GM23338 (cell line): ENCODE results near the gene RNF7. TPM values are rescaled to one million over a fixed set of nuclear protein-coding genes. Genes with fewer than 3 reads are reported as not detected.

Experiments used
- ATAC-seq: fragments of 200-7000 bp; cut with Tn5 transposase; 3 replicates; pipeline ENCODE4 v1.9.1; 2020
- DNase-seq: peaks from one replicate; pipeline ENCODE4 v3.0.0-alpha.2; 2015; ENCODE audit warnings: low spot score
- H2AFZ ChIP-seq: fragments of 200-600 bp; sonication (generic); 2 replicates; pipeline ENCODE4 v1.8.0; 2016; ENCODE audit warnings: antibody characterized with exemption, mild to moderate bottlenecking, moderate library complexity
- H3F3A ChIP-seq: fragments of 200-600 bp; sonication (generic); replicated peaks from 2 replicates; pipeline ENCODE4 v1.8.0; 2017; ENCODE audit warnings: antibody characterized with exemption, mixed run types, low read depth
- H3K27ac ChIP-seq: fragments of 200-600 bp; sonication (generic); 2 replicates; pipeline ENCODE4 v1.6.1; 2016; ENCODE audit warnings: low read depth
- H3K27me3 ChIP-seq: fragments of 200-600 bp; sonication (generic); 2 replicates; pipeline ENCODE4 v1.8.0; 2016; ENCODE audit warnings: mild to moderate bottlenecking, mixed run types, moderate library complexity; ENCODE audit not compliant: insufficient read depth
- H3K36me3 ChIP-seq: fragments of 200-600 bp; sonication (generic); 2 replicates; pipeline ENCODE4 v1.8.0; 2016; ENCODE audit warnings: mild to moderate bottlenecking; ENCODE audit not compliant: insufficient read depth
- H3K4me1 ChIP-seq: fragments of 200-600 bp; sonication (generic); 2 replicates; pipeline ENCODE4 v1.8.0; 2016; ENCODE audit warnings: mild to moderate bottlenecking, moderate library complexity; ENCODE audit not compliant: insufficient read depth
- H3K4me2 ChIP-seq: fragments of 200-600 bp; sonication (generic); 2 replicates; pipeline ENCODE4 v1.7.1; 2017; ENCODE audit warnings: mixed run types
- H3K4me3 ChIP-seq: fragments of 200-600 bp; sonication (generic); 2 replicates; pipeline ENCODE4 v1.6.1; 2016; ENCODE audit warnings: mixed run types
- H3K79me2 ChIP-seq: fragments of 200-600 bp; sonication (generic); replicated peaks from 2 replicates; pipeline ENCODE4 v1.8.0; 2017; ENCODE audit warnings: mild to moderate bottlenecking; ENCODE audit not compliant: insufficient read depth
- H3K9me2 ChIP-seq: fragments of 200-600 bp; sonication (generic); 2 replicates; pipeline ENCODE4 v1.8.0; 2017; ENCODE audit not compliant: insufficient read depth
- H4K20me1 ChIP-seq: fragments of 200-600 bp; sonication (generic); replicated peaks from 2 replicates; pipeline ENCODE4 v1.8.0; 2017; ENCODE audit warnings: mild to moderate bottlenecking; ENCODE audit not compliant: insufficient read depth
- H3K27ac Mint-ChIP-seq: 2 replicates; pipeline ENCODE4 v1.8.0; 2020; ENCODE audit warnings: inconsistent platforms, mild to moderate bottlenecking, moderate library complexity, mixed read lengths
- H3K27me3 Mint-ChIP-seq: 3 replicates; pipeline ENCODE4 v1.8.0; 2022; ENCODE audit warnings: low read depth, mild to moderate bottlenecking, moderate library complexity, mixed read lengths, inconsistent platforms; ENCODE audit not compliant: insufficient read depth, poor library complexity
- H3K36me3 Mint-ChIP-seq: 3 replicates; pipeline ENCODE4 v1.8.0; 2021; ENCODE audit warnings: low read depth, mild to moderate bottlenecking, inconsistent platforms, moderate library complexity, mixed read lengths
- H3K4me1 Mint-ChIP-seq: 3 replicates; pipeline ENCODE4 v1.8.0; 2020; ENCODE audit warnings: mild to moderate bottlenecking, inconsistent platforms, mixed read lengths
- H3K4me3 Mint-ChIP-seq: 3 replicates; pipeline ENCODE4 v1.8.0; 2021; ENCODE audit warnings: moderate library complexity, mild to moderate bottlenecking, inconsistent platforms, mixed read lengths
- H3K9me3 Mint-ChIP-seq: 3 replicates; pipeline ENCODE4 v1.8.0; 2020; ENCODE audit warnings: moderate library complexity, mild to moderate bottlenecking, inconsistent platforms, mixed read lengths
- NANOG ChIP-seq: IDR thresholded peaks from 2 replicates; pipeline ENCODE4 v1.6.1; 2016; ENCODE audit warnings: antibody characterized with exemption, borderline replicate concordance
- STAT1 ChIP-seq: IDR thresholded peaks from one replicate; pipeline ENCODE4 v1.6.1; 2016; ENCODE audit warnings: antibody characterized with exemption; ENCODE audit not compliant: unreplicated experiment
- ZNF114 ChIP-seq: fragments of 250-450 bp; sonication (Bioruptor Pico); IDR thresholded peaks from 2 replicates; pipeline ENCODE4 v1.5.0; 2020; ENCODE audit warnings: mild to moderate bottlenecking, moderate library complexity
- ZNF331 ChIP-seq: fragments of 250-450 bp; sonication (Bioruptor Pico); IDR thresholded peaks from 2 replicates; pipeline ENCODE4 v1.5.0; 2020; ENCODE audit warnings: low read depth, mild to moderate bottlenecking, moderate library complexity
- polyA plus RNA-seq: library from polyadenylated mRNA; unstranded; fragments of >200 nt; fragmentation: Nextera tagmentation; extraction: Ambion mirVana; gene quantifications from 2 replicates; pipeline ENCODE4 v1.2.1, GENCODE V29; 2016
- total RNA-seq: library from RNA; depleted of rRNA; stranded (reverse); fragments of >200 nt; shearing (Covaris generic); gene quantifications from 2 replicates; pipeline ENCODE4 v1.2.3, GENCODE V29; 2014
- TF ChIP-seq, protein P1 (sequence below): fragments of 250-450 bp; sonication (Bioruptor Pico); IDR thresholded peaks from 2 replicates; pipeline ENCODE4 v1.5.0; 2020; ENCODE audit warnings: mild to moderate bottlenecking, moderate library complexity
- TF ChIP-seq, protein P2 (sequence below): IDR thresholded peaks from 2 replicates; pipeline ENCODE4 v1.6.1; 2016; ENCODE audit warnings: antibody characterized with exemption
- TF ChIP-seq, protein P3 (sequence below): IDR thresholded peaks from one replicate; pipeline ENCODE4 v1.6.1; 2018; ENCODE audit warnings: antibody characterized with exemption; ENCODE audit not compliant: unreplicated experiment

RNF7 gene
- total and polyA plus RNA-seq, 2 experiments from 2014 or later, result 156 to 254 TPM

DNA sequence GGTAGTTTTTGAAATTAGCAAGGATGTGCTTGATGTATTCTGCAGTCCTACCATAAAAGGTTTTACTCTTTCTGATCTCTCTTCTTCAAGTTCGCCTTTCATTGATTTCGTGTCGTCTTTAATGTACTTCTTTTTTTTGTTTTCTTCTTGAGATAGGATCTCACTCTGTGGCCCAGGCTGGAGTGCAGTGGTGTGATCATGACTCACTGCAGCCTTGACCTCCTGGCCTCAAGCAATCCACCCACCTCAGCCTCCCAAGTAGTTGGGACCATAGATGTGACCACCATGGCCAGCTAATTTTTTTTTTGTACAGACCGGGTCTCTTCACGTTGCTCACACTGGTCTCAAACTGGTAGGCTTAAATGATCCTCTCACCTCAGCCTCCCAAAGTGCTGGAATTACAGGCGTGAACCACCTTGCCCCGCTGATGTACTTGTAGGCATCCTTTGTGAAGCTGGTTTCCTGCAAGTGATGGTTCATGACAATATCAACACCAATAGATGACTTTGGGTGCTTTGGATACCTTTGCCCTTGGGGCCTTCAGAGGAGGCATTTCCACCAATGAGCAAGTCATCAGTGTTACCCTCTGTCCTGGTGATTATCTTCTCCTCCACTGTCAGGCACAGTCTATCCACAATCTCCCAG, 28.9 kb upstream of the RNF7 start:
- H3K27ac Mint-ChIP-seq, result no peak overlapping the region
- Histone ChIP-seq H3K9me2 (0 out of 2 replicates have a peak, but pooled peaks cover 5% of the 10 kb centered on the region), H3K4me2 (no peak overlapping the region), H3K27ac (no peak overlapping the region), H3K79me2 (no peaks in the 10 kb centered on the region), H2AFZ (no peak overlapping the region), H3K36me3 (no peaks in the 10 kb centered on the region), H3K27me3 (no peaks in the 10 kb centered on the region), H3F3A (no peaks in the 10 kb centered on the region), H3K4me1 (no peaks in the 10 kb centered on the region), H4K20me1 (no peaks in the 10 kb centered on the region), H3K4me3 (no peak overlapping the region)
- no peak overlapping the region for H3K4me3 Mint-ChIP-seq
- H3K36me3 Mint-ChIP-seq, result no peaks in the 10 kb centered on the region
- TF ChIP-seq, protein P1, sequence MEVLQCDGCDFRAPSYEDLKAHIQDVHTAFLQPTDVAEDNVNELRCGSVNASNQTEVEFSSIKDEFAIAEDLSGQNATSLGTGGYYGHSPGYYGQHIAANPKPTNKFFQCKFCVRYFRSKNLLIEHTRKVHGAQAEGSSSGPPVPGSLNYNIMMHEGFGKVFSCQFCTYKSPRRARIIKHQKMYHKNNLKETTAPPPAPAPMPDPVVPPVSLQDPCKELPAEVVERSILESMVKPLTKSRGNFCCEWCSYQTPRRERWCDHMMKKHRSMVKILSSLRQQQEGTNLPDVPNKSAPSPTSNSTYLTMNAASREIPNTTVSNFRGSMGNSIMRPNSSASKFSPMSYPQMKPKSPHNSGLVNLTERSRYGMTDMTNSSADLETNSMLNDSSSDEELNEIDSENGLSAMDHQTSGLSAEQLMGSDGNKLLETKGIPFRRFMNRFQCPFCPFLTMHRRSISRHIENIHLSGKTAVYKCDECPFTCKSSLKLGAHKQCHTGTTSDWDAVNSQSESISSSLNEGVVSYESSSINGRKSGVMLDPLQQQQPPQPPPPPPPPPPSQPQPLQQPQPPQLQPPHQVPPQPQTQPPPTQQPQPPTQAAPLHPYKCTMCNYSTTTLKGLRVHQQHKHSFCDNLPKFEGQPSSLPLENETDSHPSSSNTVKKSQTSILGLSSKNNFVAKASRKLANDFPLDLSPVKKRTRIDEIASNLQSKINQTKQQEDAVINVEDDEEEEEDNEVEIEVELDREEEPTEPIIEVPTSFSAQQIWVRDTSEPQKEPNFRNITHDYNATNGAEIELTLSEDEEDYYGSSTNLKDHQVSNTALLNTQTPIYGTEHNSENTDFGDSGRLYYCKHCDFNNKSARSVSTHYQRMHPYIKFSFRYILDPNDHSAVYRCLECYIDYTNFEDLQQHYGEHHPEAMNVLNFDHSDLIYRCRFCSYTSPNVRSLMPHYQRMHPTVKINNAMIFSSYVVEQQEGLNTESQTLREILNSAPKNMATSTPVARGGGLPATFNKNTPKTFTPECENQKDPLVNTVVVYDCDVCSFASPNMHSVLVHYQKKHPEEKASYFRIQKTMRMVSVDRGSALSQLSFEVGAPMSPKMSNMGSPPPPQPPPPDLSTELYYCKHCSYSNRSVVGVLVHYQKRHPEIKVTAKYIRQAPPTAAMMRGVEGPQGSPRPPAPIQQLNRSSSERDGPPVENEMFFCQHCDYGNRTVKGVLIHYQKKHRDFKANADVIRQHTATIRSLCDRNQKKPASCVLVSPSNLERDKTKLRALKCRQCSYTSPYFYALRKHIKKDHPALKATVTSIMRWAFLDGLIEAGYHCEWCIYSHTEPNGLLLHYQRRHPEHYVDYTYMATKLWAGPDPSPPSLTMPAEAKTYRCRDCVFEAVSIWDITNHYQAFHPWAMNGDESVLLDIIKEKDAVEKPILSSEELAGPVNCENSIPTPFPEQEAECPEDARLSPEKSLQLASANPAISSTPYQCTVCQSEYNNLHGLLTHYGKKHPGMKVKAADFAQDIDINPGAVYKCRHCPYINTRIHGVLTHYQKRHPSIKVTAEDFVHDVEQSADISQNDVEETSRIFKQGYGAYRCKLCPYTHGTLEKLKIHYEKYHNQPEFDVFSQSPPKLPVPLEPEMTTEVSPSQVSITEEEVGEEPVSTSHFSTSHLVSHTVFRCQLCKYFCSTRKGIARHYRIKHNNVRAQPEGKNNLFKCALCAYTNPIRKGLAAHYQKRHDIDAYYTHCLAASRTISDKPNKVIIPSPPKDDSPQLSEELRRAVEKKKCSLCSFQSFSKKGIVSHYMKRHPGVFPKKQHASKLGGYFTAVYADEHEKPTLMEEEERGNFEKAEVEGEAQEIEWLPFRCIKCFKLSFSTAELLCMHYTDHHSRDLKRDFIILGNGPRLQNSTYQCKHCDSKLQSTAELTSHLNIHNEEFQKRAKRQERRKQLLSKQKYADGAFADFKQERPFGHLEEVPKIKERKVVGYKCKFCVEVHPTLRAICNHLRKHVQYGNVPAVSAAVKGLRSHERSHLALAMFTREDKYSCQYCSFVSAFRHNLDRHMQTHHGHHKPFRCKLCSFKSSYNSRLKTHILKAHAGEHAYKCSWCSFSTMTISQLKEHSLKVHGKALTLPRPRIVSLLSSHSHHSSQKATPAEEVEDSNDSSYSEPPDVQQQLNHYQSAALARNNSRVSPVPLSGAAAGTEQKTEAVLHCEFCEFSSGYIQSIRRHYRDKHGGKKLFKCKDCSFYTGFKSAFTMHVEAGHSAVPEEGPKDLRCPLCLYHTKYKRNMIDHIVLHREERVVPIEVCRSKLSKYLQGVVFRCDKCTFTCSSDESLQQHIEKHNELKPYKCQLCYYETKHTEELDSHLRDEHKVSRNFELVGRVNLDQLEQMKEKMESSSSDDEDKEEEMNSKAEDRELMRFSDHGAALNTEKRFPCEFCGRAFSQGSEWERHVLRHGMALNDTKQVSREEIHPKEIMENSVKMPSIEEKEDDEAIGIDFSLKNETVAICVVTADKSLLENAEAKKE, result no peak
- no peak for TF ChIP-seq ZNF114
- TF ChIP-seq NANOG, result no peak
- TF ChIP-seq, protein P2, sequence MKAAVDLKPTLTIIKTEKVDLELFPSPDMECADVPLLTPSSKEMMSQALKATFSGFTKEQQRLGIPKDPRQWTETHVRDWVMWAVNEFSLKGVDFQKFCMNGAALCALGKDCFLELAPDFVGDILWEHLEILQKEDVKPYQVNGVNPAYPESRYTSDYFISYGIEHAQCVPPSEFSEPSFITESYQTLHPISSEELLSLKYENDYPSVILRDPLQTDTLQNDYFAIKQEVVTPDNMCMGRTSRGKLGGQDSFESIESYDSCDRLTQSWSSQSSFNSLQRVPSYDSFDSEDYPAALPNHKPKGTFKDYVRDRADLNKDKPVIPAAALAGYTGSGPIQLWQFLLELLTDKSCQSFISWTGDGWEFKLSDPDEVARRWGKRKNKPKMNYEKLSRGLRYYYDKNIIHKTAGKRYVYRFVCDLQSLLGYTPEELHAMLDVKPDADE, result no peak
- TF ChIP-seq STAT1, result no peak
- TF ChIP-seq, protein P3, sequence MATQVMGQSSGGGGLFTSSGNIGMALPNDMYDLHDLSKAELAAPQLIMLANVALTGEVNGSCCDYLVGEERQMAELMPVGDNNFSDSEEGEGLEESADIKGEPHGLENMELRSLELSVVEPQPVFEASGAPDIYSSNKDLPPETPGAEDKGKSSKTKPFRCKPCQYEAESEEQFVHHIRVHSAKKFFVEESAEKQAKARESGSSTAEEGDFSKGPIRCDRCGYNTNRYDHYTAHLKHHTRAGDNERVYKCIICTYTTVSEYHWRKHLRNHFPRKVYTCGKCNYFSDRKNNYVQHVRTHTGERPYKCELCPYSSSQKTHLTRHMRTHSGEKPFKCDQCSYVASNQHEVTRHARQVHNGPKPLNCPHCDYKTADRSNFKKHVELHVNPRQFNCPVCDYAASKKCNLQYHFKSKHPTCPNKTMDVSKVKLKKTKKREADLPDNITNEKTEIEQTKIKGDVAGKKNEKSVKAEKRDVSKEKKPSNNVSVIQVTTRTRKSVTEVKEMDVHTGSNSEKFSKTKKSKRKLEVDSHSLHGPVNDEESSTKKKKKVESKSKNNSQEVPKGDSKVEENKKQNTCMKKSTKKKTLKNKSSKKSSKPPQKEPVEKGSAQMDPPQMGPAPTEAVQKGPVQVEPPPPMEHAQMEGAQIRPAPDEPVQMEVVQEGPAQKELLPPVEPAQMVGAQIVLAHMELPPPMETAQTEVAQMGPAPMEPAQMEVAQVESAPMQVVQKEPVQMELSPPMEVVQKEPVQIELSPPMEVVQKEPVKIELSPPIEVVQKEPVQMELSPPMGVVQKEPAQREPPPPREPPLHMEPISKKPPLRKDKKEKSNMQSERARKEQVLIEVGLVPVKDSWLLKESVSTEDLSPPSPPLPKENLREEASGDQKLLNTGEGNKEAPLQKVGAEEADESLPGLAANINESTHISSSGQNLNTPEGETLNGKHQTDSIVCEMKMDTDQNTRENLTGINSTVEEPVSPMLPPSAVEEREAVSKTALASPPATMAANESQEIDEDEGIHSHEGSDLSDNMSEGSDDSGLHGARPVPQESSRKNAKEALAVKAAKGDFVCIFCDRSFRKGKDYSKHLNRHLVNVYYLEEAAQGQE, result no peak
- TF ChIP-seq ZNF331 (CRISPR knock-in tag), result no peak
- DNase-seq, result no peak
- H3K4me1 Mint-ChIP-seq, result no peaks in the 10 kb centered on the region
- ATAC-seq, result no peak
- peaks cover 4% of the 10 kb centered on the region for H3K27me3 Mint-ChIP-seq
- no peaks in the 10 kb centered on the region for H3K9me3 Mint-ChIP-seq
